Peyer's patch (tissue), 4 donors: ENCODE measurements around the gene LLPH. TPM values are rescaled to one million over a fixed set of nuclear protein-coding genes. Genes with fewer than 3 reads are reported as not detected.

Source experiments
- DNase-seq, 3 donors: peaks; one replicate each; pipeline ENCODE4 v3.0.0-alpha.2; 2017 to 2019
- H3K27ac ChIP-seq, 4 donors: fragments of 200-600 bp; sonication (generic); one replicate each; pipeline ENCODE4 v1.5.1; 2016 to 2019
- H3K27me3 ChIP-seq, 2 donors: fragments of 200-600 bp; sonication (generic); one replicate each; pipeline ENCODE4 v1.5.1; 2019
- H3K36me3 ChIP-seq, 3 donors: fragments of 200-600 bp; sonication (generic); one replicate each; pipeline ENCODE4 v1.5.1; 2016 to 2019
- H3K4me1 ChIP-seq, 4 donors: fragments of 200-600 bp; sonication (generic); one replicate each; pipeline ENCODE4 v1.5.1; 2016 to 2019
- H3K4me3 ChIP-seq, 4 donors: fragments of 200-600 bp; sonication (generic); 1 replicate in 3 of 4; 2 replicates in 1 of 4; pipeline ENCODE4 v1.5.1; 2016 to 2019; ENCODE audit warnings: mild to moderate bottlenecking in 1 of 4
- H3K9me3 ChIP-seq, 4 donors: fragments of 200-600 bp; sonication (generic); one replicate each; pipeline ENCODE4 v1.5.1; 2016 to 2019; ENCODE audit warnings: mild to moderate bottlenecking in 1 of 4
- CTCF ChIP-seq, 6 experiments: fragments of 450-650 bp in 4 of 6; fragments of 200-600 bp in 2 of 6; sonication (generic) in 1 of 6; IDR thresholded peaks; one replicate each; pipeline ENCODE4 v1.5.1; 2017 to 2019; ENCODE audit warnings: antibody characterized with exemption in 6 of 6, mild to moderate bottlenecking in 3 of 6, moderate library complexity in 1 of 6
- POLR2A ChIP-seq, 2 donors: fragments of 450-650 bp; IDR thresholded peaks; one replicate each; pipeline ENCODE4 v1.5.1; 2017; ENCODE audit warnings: antibody characterized with exemption in 2 of 2, mild to moderate bottlenecking in 2 of 2, moderate library complexity in 2 of 2
- total RNA-seq, 4 donors: library from RNA; depleted of rRNA; stranded (reverse); fragments of >200 nt; gene quantifications; one replicate each; pipeline ENCODE4 v1.1.0, GENCODE V29; 2016

The LLPH gene
- total RNA-seq, 4 donors from 2014 or later = 3.1 to 5.1 (median 4.2) TPM

- H3K9me3 ChIP-seq = no peaks in the 10 kb centered on the region
- no peak overlapping the region for H3K27ac ChIP-seq
- no peak for DNase-seq
- no peak overlapping the region for H3K4me3 ChIP-seq
- H3K4me1 ChIP-seq = peaks cover 0 to 4% (median 2%) of the 10 kb centered on the region in 4 donors
- H3K27me3 ChIP-seq = no peaks in the 10 kb centered on the region
- TF ChIP-seq POLR2A (IDR thresholded peaks at IDR 0.05) (no peak), CTCF (IDR thresholded peaks at IDR 0.05) (peak in 1 of 6 experiments; percentile 12)
- H3K36me3 ChIP-seq = peaks cover 0 to 19% (median 0%) of the 10 kb centered on the region in 3 donors
Measured at GRCh38 chr12:66149702-66150398, 19.3 kb upstream of the LLPH start.

GRCh38 chr12:66144791-66145754, 14.5 kb upstream of the LLPH start:
- Histone ChIP-seq H3K9me3 (peaks cover 0 to 15% (median 0%) of the 10 kb centered on the region in 4 donors), H3K4me1 (no peaks in the 10 kb centered on the region), H3K27ac (no peak overlapping the region), H3K4me3 (no peak overlapping the region), H3K27me3 (no peaks in the 10 kb centered on the region), H3K36me3 (peaks cover 0 to 44% (median 3%) of the 10 kb centered on the region in 3 donors)
- TF ChIP-seq POLR2A (IDR thresholded peaks at IDR 0.05) (no peak), CTCF (IDR thresholded peaks at IDR 0.05) (peak in 4 of 6 experiments; percentile 24 to 78 (median 64))
- peak in 1 of 3 donors; percentile 54 for DNase-seq

- H3K4me1 ChIP-seq = no peaks in the 10 kb centered on the region
- peaks cover 0 to 48% (median 3%) of the 10 kb centered on the region in 3 donors for H3K36me3 ChIP-seq
- no peak for DNase-seq
Measured at GRCh38 chr12:66143868-66144267, 13.3 kb upstream of the LLPH start.

GRCh38 chr12:66142826-66143225, 12.3 kb upstream of the LLPH start:
- DNase-seq = no peak
- no peaks in the 10 kb centered on the region for H3K27me3 ChIP-seq
- no peak overlapping the region for H3K27ac ChIP-seq
- H3K36me3 ChIP-seq = peaks cover 0 to 56% (median 3%) of the 10 kb centered on the region in 3 donors
- H3K4me3 ChIP-seq = no peak overlapping the region
- no peaks in the 10 kb centered on the region for H3K4me1 ChIP-seq
- peaks cover 0 to 15% (median 0%) of the 10 kb centered on the region in 4 donors for H3K9me3 ChIP-seq
- TF ChIP-seq CTCF (IDR thresholded peaks at IDR 0.05) (no peak), POLR2A (IDR thresholded peaks at IDR 0.05) (no peak)

More at GRCh38 chr12:66143868-66144267, 13.3 kb upstream of the LLPH start:
- no peak overlapping the region for H3K27ac ChIP-seq
- no peak overlapping the region for H3K4me3 ChIP-seq
- no peak for TF ChIP-seq CTCF (IDR thresholded peaks at IDR 0.05)
- no peak for TF ChIP-seq POLR2A (IDR thresholded peaks at IDR 0.05)
- no peaks in the 10 kb centered on the region for H3K27me3 ChIP-seq
- H3K9me3 ChIP-seq = peaks cover 0 to 15% (median 0%) of the 10 kb centered on the region in 4 donors

GRCh38 chr12:66141299-66141698, 10.7 kb upstream of the LLPH start:
- TF ChIP-seq POLR2A (IDR thresholded peaks at IDR 0.05) (no peak), CTCF (IDR thresholded peaks at IDR 0.05) (no peak)
- H3K4me1 ChIP-seq = no peaks in the 10 kb centered on the region
- peaks cover 0 to 15% (median 0%) of the 10 kb centered on the region in 4 donors for H3K9me3 ChIP-seq
- peaks cover 0 to 71% (median 3%) of the 10 kb centered on the region in 3 donors for H3K36me3 ChIP-seq
- no peaks in the 10 kb centered on the region for H3K27me3 ChIP-seq
- H3K4me3 ChIP-seq = no peak overlapping the region
- DNase-seq = no peak
- no peak overlapping the region for H3K27ac ChIP-seq
